Keratinocyte (primary cell): ENCODE data around the gene DMRTB1.

Experiments
- EZH2 ChIP-seq: IDR thresholded peaks from one replicate; pipeline ENCODE4 v1.6.1; 2012; ENCODE audit warnings: inconsistent platforms, mild to moderate bottlenecking, low read length, moderate library complexity
- TF ChIP-seq, protein P1 (sequence below), 3 experiments: IDR thresholded peaks in 1 of 3; conservative IDR thresholded peaks in 1 of 3; optimal IDR thresholded peaks in 1 of 3; 2 replicates in 2 of 3; 3 replicates in 1 of 3; pipeline versions ENCODE3 to v1.5.1; 2011; ENCODE audit warnings: low read length in 3 of 3, mild to moderate bottlenecking in 3 of 3, moderate library complexity in 2 of 3, control low read depth in 1 of 3, inconsistent platforms in 1 of 3; ENCODE audit not compliant: insufficient read depth in 2 of 3; ENCODE audit errors: extremely low read depth in 1 of 3

DNA sequence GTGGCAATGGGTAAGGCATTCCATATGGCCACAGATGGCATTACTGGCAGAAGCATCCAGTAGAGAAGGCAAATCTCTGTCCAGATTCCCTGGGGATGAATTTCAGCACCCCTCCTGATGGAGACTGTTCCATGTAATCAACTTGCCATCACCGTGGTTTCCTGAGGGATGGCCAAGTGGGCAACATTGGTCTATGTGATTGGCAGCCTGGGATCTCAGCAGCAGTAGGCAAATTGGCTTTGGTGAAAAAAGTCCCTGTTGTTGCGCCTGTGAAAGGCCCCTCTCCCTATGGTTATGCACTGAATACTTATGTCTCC is 19.3 kb downstream of the DMRTB1 start:
- TF ChIP-seq, protein P1, sequence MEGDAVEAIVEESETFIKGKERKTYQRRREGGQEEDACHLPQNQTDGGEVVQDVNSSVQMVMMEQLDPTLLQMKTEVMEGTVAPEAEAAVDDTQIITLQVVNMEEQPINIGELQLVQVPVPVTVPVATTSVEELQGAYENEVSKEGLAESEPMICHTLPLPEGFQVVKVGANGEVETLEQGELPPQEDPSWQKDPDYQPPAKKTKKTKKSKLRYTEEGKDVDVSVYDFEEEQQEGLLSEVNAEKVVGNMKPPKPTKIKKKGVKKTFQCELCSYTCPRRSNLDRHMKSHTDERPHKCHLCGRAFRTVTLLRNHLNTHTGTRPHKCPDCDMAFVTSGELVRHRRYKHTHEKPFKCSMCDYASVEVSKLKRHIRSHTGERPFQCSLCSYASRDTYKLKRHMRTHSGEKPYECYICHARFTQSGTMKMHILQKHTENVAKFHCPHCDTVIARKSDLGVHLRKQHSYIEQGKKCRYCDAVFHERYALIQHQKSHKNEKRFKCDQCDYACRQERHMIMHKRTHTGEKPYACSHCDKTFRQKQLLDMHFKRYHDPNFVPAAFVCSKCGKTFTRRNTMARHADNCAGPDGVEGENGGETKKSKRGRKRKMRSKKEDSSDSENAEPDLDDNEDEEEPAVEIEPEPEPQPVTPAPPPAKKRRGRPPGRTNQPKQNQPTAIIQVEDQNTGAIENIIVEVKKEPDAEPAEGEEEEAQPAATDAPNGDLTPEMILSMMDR (optimal IDR thresholded peaks at IDR 0.05 in 1 of 3, IDR thresholded peaks at IDR 0.05 in 1 of 3, conservative IDR thresholded peaks at IDR 0.05 in 1 of 3; ENCODE audit: extremely low read depth in 1 of 3, insufficient read depth in 2 of 3, low read length in 3 of 3): no peak
- TF ChIP-seq EZH2: no peak
